ENCODE measurements around the gene CLEC2D.

DNA sequence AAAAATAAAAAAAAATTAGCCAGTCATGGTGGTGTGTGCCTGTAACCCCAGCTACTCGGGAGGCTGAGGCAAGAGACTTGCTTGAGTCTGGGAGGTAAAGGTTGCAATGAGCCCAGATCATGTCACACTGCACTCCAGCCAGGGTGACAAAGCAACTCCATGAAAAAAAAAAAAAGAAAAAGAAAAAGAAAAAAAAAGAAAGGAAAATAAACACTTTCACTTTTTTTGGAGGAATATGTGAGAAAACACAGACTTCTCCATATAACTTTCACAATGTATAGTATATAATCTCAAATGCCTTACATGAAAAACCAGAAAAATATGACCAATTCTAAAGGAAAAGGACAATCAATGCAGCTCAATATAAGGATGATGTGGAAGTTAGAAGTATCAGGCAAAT is 54.5 kb downstream of the CLEC2D start:
- TF ChIP-seq, protein P1, sequence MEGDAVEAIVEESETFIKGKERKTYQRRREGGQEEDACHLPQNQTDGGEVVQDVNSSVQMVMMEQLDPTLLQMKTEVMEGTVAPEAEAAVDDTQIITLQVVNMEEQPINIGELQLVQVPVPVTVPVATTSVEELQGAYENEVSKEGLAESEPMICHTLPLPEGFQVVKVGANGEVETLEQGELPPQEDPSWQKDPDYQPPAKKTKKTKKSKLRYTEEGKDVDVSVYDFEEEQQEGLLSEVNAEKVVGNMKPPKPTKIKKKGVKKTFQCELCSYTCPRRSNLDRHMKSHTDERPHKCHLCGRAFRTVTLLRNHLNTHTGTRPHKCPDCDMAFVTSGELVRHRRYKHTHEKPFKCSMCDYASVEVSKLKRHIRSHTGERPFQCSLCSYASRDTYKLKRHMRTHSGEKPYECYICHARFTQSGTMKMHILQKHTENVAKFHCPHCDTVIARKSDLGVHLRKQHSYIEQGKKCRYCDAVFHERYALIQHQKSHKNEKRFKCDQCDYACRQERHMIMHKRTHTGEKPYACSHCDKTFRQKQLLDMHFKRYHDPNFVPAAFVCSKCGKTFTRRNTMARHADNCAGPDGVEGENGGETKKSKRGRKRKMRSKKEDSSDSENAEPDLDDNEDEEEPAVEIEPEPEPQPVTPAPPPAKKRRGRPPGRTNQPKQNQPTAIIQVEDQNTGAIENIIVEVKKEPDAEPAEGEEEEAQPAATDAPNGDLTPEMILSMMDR (IDR thresholded peaks at IDR 0.05) = no peak
- no peak for TF ChIP-seq POLR2A (IDR thresholded peaks at IDR 0.05)
- no peak for TF ChIP-seq POLR2AphosphoS5 (IDR thresholded peaks at IDR 0.05)

Measured in breast epithelium (tissue), 3 donors.